ENCODE data around the gene CDCP2.

Gene CDCP2

GRCh38 chr1:54152696-54153095, at the start of gene CDCP2:
Gene CDCP2, minus strand, starts transcription at chr1:54153000. Its CDS starts 78 bp downstream, at chr1:54152922.
- DNase-seq (ENCODE audit: low spot score), result no peak

- DNase-seq (ENCODE audit: low spot score), result no peak
Measured at GRCh38 chr1:54200519-54200997, 47.8 kb upstream of the CDCP2 start.

- peak; percentile 95 for DNase-seq (ENCODE audit: low spot score)
Measured at GRCh38 chr1:54199765-54200518, 47.1 kb upstream of the CDCP2 start, which contains the start of the genes CYB5RL and MRPL37. Gene CYB5RL, minus strand, starts transcription at chr1:54200030. Its CDS starts 4,414 bp downstream, at chr1:54195616. Gene MRPL37, plus strand, starts transcription at chr1:54200167. Its CDS starts 77 bp downstream, at chr1:54200244.

GRCh38 chr1:54199151-54199764, 46.5 kb upstream of the CDCP2 start:
- no peak for DNase-seq (ENCODE audit: low spot score)

GRCh38 chr1:54193453-54193852, 40.7 kb upstream of the CDCP2 start:
- DNase-seq (ENCODE audit: low spot score), result no peak

- no peak for DNase-seq (ENCODE audit: low spot score)
Measured at GRCh38 chr1:54191525-54191924, 38.7 kb upstream of the CDCP2 start.

GRCh38 chr1:54190526-54190925, 37.7 kb upstream of the CDCP2 start:
- no peak for DNase-seq (ENCODE audit: low spot score)

- no peak for DNase-seq (ENCODE audit: low spot score)
Measured at GRCh38 chr1:54188291-54188690, 35.5 kb upstream of the CDCP2 start.

GRCh38 chr1:54186056-54186455, 33.3 kb upstream of the CDCP2 start:
- no peak for DNase-seq (ENCODE audit: low spot score)

- no peak for DNase-seq (ENCODE audit: low spot score)
Measured at GRCh38 chr1:54180701-54181360, 28.0 kb upstream of the CDCP2 start.

GRCh38 chr1:54178296-54179070, 25.7 kb upstream of the CDCP2 start:
- no peak for DNase-seq (ENCODE audit: low spot score)

GRCh38 chr1:54177726-54178125, 24.9 kb upstream of the CDCP2 start:
- DNase-seq (ENCODE audit: low spot score), result no peak

GRCh38 chr1:54176621-54177327, 24.0 kb upstream of the CDCP2 start:
- no peak for DNase-seq (ENCODE audit: low spot score)

GRCh38 chr1:54174106-54174505, 21.3 kb upstream of the CDCP2 start:
- no peak for DNase-seq (ENCODE audit: low spot score)

GRCh38 chr1:54173681-54174080, 20.9 kb upstream of the CDCP2 start:
- no peak for DNase-seq (ENCODE audit: low spot score)

- DNase-seq (ENCODE audit: low spot score), result no peak
Measured at GRCh38 chr1:54172614-54173599, 20.1 kb upstream of the CDCP2 start.

- no peak for DNase-seq (ENCODE audit: low spot score)
Measured at GRCh38 chr1:54171606-54172005, 18.8 kb upstream of the CDCP2 start.

GRCh38 chr1:54171016-54171415, 18.2 kb upstream of the CDCP2 start:
- DNase-seq (ENCODE audit: low spot score), result no peak

GRCh38 chr1:54169068-54169467, 16.3 kb upstream of the CDCP2 start:
- no peak for DNase-seq (ENCODE audit: low spot score)
